KOPT-K1 (cell line): ENCODE measurements around the gene RAD18.

Experiments
- H3K27ac ChIP-seq: fragments of 200-600 bp; sonication (generic); 2 replicates; pipeline ENCODE4 v1.5.1; 2016; ENCODE audit warnings: antibody characterized with exemption, mild to moderate bottlenecking, low read depth, low read length; ENCODE audit not compliant: poor library complexity, severe bottlenecking
- H3K36me3 ChIP-seq: fragments of 200-600 bp; sonication (generic); 2 replicates; pipeline ENCODE4 v1.5.1; 2017; ENCODE audit warnings: antibody characterized with exemption, mild to moderate bottlenecking, low read length, moderate library complexity; ENCODE audit not compliant: insufficient read depth
- H3K9me3 ChIP-seq: fragments of 200-600 bp; sonication (generic); 2 replicates; pipeline ENCODE4 v1.5.1; 2017; ENCODE audit warnings: antibody characterized with exemption, low read length, mild to moderate bottlenecking; ENCODE audit not compliant: insufficient read depth, poor library complexity, severe bottlenecking

RAD18 gene

DNA sequence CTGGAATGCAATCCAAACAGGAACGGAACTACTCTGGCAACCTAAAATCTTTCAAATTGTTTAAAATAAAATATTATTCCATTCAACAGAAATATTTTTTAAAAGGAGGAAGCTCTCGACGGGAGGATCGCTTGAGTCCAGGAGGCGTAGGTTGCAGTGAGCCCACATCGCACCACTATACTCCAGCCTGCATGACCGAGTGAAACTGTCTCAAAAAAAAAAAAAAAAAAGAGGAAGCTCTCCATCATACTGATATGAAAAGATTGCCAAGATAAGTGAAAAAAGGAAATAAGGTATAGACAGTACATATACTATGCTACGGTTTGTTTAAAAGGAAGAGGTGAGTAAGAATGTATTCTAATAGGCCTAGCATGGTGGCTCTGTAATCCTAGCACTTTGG lies 3.6 kb downstream of the RAD18 start:
- Histone ChIP-seq H3K36me3 (peaks cover 67% of the 10 kb centered on the region), H3K27ac (no peak overlapping the region), H3K9me3 (no peaks in the 10 kb centered on the region)

DNA sequence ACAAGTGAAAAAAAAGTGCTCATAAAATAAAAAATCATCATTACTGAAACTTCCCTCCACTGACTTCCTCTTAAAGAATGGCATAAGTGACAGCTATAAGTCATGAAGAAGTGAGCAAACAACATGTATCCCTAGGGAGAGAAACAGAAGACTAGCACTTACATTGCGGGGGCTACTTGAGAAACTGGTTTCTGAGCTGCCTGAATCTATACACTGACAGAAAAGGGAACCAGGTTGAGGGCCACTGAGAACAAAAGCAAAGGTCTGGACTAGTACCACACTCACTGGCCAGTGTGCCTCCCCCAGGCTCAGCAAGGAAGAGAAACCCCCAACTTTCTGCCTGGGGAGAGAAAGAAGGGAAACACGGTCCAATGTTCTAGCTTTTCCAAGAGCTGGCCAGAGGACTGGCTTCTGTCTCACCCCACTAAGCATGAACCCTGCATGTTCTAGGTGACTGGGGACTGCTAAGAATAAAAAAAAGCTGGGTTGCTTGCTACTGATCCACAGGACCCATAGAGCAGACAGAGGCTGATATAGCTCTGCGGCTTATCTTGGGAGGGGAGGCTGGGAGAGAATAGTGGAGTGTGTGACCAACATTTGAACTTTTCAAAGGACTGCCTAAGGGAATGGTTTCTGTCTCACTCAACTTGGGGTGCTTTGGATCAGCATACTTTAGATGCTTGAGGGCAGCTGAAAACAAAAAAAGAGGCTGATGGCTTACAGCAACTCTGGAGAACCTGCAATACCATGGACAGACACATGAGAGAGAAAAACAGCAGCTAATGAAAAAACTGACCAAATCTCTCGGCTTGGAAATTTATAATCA lies 8.1 kb downstream of the RAD18 start:
- no peak overlapping the region for H3K27ac ChIP-seq
- H3K36me3 ChIP-seq: peaks cover 68% of the 10 kb centered on the region
- H3K9me3 ChIP-seq: no peaks in the 10 kb centered on the region

DNA sequence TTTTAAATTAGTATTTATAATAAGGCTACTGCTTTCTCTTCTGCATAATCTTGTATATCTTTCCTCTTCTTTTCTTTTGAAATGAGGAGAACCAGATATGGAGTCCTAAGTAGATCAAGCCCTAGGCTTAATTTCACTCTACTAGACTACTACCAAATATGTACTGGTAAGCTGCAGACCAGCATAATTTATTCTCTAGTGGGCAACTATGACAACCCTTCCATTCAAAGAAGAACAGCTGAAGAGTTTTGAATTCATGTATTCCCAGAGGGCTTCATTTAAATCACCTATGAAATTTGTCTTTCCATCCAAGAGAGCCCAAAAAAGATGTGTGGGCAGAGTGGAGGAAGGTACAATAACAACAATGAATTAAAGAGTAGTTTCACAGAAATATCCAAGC lies 10.0 kb downstream of the RAD18 start:
- H3K9me3 ChIP-seq: no peaks in the 10 kb centered on the region
- H3K36me3 ChIP-seq: peaks cover 60% of the 10 kb centered on the region
- no peak overlapping the region for H3K27ac ChIP-seq

DNA sequence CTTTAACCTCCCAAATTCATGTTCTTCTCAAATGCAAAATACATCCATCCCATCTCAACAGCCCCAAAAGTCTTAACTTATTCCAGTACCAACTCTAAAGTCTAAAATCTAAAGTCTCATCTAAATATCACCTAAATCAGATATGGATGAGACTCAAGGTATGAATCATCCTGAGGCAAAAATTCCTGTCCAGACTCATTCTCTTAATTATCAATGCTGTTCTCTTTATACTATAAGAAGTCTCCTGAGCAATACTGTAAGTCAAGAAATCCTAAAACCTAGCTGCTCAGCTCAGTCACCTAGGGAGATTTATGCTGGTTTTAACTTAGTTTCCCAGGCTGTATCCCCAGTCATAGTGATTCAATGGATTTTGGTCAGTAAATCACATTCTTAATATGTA lies 11.1 kb downstream of the RAD18 start:
- Histone ChIP-seq H3K36me3 (peaks cover 60% of the 10 kb centered on the region), H3K27ac (no peak overlapping the region), H3K9me3 (no peaks in the 10 kb centered on the region)

DNA sequence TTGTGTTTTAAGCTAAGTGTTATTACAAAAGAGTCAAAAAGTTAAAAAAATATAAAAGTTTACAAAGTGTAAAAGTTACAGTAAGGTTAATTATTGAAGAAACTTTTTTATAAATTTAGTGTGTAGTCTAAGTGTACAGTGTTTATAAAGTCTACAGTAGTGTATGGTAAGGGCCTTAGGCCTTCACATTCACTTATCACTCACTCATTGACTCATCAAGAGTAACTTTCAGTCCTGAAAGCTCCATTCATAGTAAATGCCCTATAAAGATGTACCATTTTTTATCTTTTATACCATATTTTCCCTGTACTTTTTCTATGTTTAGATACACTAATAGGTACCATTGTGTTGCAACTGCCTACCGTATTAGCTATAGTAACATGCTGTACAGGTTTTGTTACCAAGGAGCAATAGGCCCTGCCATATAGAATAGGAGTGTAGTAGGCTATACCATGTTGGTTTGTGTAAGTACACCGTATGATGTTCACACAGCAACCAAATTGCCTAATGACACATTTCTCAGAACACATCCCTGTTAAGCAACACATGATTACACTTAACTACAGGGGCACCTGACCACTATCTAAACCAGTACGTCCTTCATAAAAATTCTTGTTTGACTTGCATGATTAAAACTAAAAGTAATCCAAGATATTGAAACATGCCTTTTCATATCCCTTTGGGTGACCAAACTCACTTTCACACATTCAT lies 17.2 kb downstream of the RAD18 start:
- H3K27ac ChIP-seq: no peak overlapping the region
- peaks cover 84% of the 10 kb centered on the region for H3K36me3 ChIP-seq
- peaks cover 21% of the 10 kb centered on the region for H3K9me3 ChIP-seq

DNA sequence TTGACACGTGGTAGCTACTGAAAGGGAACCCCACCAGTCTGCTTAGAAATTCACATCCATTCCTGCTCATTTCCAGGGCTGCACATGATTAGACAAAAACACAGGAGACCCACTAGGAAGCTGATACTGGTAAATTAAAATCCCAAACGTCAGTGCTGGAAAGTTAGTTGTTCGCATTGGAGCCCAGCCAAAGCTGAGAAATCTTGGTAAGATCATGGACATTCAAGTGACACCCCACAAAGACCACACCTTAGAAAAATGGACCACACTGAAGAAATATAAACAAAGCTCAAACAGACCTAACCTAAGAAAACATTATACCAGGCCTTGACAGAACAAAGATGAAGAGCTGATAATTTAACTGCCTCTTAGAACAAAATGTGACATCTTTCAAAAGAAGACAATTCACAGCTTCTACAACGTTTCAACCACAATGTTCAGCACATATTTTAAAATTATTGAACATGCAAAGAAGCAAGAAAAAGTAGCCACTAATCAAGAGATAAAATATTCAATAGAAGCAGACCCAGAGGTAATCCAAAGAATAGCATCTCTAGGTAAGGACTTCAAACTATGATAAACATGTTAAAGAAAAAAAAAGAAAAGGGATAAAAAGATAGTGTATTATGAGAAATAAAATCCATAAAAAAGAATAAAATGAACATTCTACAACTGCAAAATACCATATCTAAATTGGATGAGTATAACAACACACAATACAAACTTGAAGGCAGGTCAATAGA lies 20.4 kb downstream of the RAD18 start:
- no peak overlapping the region for H3K27ac ChIP-seq
- peaks cover 21% of the 10 kb centered on the region for H3K9me3 ChIP-seq
- H3K36me3 ChIP-seq: peaks cover 100% of the 10 kb centered on the region

DNA sequence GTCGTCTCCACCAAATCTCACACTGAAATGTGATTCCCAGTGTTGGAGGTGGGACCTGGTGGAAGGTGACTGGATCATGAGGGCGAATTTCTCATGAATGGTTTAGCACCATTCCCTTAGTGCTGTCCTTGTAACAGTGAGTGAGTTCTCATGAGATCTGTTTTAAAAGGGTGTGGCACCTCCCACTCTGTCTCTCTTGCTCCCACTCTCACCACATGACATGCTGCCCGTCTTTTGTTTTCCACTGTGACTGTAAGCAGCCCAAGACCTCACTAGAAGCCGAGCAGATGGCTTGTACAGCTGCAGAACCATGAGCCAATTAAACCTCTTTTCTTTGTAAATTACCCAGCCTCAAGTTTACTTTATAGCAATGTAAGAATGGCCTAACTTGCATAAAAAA lies 21.2 kb downstream of the RAD18 start:
- H3K9me3 ChIP-seq: peaks cover 21% of the 10 kb centered on the region
- H3K27ac ChIP-seq: no peak overlapping the region
- H3K36me3 ChIP-seq: peaks cover 100% of the 10 kb centered on the region

DNA sequence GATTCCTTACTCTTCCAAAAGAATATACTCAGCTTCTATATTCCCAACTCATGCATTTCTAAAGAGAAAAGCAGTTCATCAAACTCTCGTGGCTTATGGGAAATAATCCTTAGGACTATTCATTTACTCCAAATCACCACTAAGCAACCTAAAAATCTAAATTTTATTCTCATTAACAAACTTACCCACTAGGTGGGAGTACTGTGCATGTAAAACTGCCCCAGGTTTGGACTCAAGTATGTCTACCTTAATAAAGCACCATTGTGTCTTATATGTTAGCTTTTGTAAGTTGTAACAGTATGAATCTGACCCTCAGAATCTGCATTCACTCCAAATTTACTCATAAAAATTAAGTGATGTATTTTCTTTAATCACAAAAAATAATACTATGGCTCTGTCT lies 25.3 kb downstream of the RAD18 start:
- peaks cover 4% of the 10 kb centered on the region for H3K9me3 ChIP-seq
- H3K27ac ChIP-seq: no peak overlapping the region
- H3K36me3 ChIP-seq: peaks cover 95% of the 10 kb centered on the region

DNA sequence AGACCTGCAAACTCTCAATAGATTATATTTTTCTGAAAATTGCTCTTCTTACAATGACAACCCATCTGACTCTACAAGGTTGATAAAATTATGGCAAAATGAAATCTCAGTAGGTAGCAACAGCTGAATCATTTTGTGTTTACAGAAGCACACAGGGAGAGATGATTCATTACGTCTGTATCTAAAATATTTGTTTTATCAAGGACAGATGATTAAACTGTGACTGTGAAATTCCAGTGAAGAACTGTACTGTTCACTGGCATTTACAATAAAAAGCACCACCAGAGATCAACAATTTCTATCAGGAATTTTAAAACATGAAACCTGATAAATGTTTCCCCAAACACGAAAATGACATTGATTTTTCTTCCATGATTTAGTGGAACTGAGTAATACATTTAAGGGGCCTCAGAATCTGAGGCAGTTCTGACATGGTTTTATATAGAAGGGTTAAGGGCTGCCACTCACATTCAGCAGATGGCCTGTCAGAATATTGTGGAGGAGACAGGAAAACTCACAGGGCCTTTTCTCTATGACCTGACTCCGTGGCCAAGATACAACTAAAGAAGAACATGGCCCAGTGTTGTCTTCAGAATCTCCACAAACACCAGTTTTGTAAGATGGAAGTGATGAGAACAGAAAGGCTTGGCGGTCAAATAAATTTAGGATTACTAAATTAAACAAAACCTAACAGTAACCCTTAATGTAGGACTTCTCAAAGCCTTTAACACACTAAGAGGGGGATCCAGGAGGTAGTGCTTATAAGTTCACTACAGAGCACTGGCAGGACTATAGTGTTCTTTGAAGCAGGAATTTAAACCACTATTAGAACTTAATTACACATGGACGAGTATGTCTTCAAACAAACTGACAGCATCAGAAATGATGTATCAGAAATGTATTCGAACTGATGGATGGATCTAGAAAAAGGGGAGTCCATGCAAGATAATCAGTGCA lies 25.9 kb downstream of the RAD18 start:
- Histone ChIP-seq H3K9me3 (no peaks in the 10 kb centered on the region), H3K27ac (no peak overlapping the region), H3K36me3 (peaks cover 92% of the 10 kb centered on the region)

DNA sequence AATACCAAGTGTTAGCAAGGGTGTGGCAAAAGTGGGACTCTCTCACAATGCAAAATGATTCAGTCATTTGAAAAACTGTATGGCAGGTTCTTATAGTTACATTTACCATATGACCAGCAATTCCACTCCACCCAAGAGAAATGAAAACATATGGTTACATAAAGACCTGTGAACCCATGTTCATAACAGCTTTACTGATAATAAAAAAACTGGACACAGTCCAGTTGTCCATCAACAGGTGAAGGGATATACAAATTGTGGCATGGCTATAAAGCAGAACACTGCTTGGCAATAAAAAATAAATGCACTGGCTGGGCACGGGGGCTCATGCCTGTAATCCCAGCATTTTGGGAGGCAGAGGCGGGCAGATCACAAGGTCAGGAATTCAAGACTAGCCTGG lies 30.8 kb downstream of the RAD18 start:
- peaks cover 64% of the 10 kb centered on the region for H3K36me3 ChIP-seq
- no peak overlapping the region for H3K27ac ChIP-seq
- H3K9me3 ChIP-seq: no peaks in the 10 kb centered on the region

DNA sequence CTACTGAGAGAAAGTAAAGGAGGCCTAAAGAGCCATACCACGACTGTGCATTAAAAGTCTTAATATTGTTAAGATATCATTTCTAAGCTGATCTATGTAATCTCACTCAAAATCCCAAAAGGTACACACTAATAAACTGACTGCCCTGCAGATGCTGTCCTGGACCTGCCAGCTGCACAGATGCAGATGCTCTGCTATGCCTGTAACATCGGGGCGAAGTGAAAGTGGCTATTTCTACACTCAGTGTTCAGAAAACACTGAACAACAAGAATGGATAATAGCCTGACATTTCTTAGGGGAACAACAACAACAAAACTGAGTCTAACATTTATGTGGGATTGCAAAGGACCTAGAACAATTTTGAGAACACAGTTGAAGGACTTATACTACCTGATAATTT lies 31.9 kb downstream of the RAD18 start:
- H3K36me3 ChIP-seq: peaks cover 52% of the 10 kb centered on the region
- no peak overlapping the region for H3K27ac ChIP-seq
- no peaks in the 10 kb centered on the region for H3K9me3 ChIP-seq

DNA sequence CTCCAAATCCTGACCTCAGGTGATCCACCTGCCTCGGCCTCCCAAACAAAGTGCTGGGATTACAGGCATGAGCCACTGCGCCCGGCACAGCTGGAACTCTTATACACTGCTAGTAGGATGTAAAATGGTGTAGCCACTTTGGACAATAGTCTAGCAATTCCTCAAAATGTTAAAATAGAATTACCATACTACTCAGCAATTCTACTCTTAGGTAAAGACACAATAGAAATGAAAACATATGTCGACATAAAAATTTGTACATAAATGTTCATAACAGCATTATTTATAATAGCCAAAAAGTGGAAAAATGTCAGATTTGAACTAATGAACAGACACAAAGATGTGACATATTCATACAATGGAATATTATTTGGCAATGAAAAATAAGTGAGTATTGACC lies 33.4 kb downstream of the RAD18 start:
- Histone ChIP-seq H3K9me3 (no peaks in the 10 kb centered on the region), H3K36me3 (peaks cover 37% of the 10 kb centered on the region)

DNA sequence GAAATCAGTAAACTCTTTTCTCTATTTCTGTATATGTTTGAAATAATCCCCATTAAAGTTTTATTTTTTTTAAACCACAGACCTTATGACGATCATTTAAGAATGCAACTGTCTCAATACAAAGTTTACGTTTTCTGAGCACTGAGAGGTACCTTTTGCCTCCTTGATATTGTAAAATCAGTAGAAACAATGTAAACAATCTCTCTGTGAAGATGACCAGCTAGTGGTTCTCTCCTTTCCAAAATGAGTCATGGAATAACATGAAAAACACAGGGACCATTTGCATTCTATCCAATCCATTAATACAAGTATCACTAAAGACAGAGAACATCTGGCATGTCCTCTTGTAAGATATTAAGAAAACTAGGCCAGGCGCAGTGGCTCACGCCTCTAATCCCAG lies 48.8 kb downstream of the RAD18 start:
- Histone ChIP-seq H3K9me3 (no peaks in the 10 kb centered on the region), H3K36me3 (peaks cover 58% of the 10 kb centered on the region), H3K27ac (no peak overlapping the region)

More for the DNA sequence above, 33.4 kb downstream of the RAD18 start:
- no peak overlapping the region for H3K27ac ChIP-seq

DNA sequence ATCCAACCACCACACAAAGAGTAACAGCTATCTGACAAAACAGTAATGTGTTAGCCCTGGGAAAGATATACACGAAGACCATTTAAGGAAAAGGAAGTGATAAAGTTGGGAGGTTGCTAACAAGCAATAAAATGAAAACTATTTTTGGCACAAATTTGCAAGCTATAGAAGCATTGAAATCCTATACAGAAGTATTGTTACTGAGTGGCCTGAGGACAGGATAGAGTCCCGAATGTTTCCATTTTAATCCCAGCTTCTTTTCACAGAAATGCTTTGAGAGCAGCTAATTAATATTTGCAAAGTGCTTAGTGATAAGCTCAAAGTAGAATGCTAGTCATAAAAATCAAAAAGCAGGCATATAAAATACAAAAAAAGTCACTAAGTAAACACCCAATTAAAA lies 51.5 kb downstream of the RAD18 start:
- no peak overlapping the region for H3K27ac ChIP-seq
- peaks cover 73% of the 10 kb centered on the region for H3K36me3 ChIP-seq
- no peaks in the 10 kb centered on the region for H3K9me3 ChIP-seq
